Measurements from ENCODE around the gene NUP62.
"Not testable (repeated sequence)": the region's sequence is repeated elsewhere in the genome, so short reads cannot be mapped to it uniquely, and the experiment has no call there.

DNA sequence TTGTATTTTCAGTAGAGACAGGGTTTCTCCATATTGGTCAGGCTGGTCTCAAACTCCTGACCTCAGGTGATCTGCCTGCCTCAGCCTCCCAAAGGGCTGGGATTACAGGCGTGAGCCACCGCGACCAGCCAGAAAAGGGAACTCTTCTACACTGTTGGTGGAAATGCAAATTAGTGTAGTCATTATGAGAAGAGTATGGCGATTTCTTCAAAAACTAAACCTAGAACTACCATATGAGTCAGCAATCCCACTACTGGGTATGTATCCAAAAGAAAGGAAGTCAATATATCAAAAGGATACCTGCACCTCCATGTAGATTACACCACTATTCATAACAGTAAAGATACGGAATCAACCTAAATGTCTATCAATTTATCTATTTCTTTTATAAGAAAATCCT is 15.3 kb upstream of the NUP62 start:
- TF ChIP-seq, protein P1, sequence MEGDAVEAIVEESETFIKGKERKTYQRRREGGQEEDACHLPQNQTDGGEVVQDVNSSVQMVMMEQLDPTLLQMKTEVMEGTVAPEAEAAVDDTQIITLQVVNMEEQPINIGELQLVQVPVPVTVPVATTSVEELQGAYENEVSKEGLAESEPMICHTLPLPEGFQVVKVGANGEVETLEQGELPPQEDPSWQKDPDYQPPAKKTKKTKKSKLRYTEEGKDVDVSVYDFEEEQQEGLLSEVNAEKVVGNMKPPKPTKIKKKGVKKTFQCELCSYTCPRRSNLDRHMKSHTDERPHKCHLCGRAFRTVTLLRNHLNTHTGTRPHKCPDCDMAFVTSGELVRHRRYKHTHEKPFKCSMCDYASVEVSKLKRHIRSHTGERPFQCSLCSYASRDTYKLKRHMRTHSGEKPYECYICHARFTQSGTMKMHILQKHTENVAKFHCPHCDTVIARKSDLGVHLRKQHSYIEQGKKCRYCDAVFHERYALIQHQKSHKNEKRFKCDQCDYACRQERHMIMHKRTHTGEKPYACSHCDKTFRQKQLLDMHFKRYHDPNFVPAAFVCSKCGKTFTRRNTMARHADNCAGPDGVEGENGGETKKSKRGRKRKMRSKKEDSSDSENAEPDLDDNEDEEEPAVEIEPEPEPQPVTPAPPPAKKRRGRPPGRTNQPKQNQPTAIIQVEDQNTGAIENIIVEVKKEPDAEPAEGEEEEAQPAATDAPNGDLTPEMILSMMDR (IDR thresholded peaks at IDR 0.05; ENCODE audit: low read depth, low read length, missing input control), result not testable (repeated sequence)
- TF ChIP-seq, protein P2, sequence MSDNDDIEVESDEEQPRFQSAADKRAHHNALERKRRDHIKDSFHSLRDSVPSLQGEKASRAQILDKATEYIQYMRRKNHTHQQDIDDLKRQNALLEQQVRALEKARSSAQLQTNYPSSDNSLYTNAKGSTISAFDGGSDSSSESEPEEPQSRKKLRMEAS (IDR thresholded peaks at IDR 0.05), result not testable (repeated sequence)
- not testable (repeated sequence) for TF ChIP-seq FOXA1 (IDR thresholded peaks at IDR 0.05); HNF4G (IDR thresholded peaks at IDR 0.05); YY1 (IDR thresholded peaks at IDR 0.05); NR2F2 (IDR thresholded peaks at IDR 0.05); GABPA (IDR thresholded peaks at IDR 0.05 in 1 of 2, conservative IDR thresholded peaks at IDR 0.05 in 1 of 2); RAD21 (IDR thresholded peaks at IDR 0.05); HNF4A (conservative IDR thresholded peaks at IDR 0.05); SP1 (IDR thresholded peaks at IDR 0.05)
- TF ChIP-seq, protein P3, sequence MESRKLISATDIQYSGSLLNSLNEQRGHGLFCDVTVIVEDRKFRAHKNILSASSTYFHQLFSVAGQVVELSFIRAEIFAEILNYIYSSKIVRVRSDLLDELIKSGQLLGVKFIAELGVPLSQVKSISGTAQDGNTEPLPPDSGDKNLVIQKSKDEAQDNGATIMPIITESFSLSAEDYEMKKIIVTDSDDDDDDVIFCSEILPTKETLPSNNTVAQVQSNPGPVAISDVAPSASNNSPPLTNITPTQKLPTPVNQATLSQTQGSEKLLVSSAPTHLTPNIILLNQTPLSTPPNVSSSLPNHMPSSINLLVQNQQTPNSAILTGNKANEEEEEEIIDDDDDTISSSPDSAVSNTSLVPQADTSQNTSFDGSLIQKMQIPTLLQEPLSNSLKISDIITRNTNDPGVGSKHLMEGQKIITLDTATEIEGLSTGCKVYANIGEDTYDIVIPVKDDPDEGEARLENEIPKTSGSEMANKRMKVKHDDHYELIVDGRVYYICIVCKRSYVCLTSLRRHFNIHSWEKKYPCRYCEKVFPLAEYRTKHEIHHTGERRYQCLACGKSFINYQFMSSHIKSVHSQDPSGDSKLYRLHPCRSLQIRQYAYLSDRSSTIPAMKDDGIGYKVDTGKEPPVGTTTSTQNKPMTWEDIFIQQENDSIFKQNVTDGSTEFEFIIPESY (IDR thresholded peaks at IDR 0.05), result not testable (repeated sequence)
- TF ChIP-seq, protein P4, sequence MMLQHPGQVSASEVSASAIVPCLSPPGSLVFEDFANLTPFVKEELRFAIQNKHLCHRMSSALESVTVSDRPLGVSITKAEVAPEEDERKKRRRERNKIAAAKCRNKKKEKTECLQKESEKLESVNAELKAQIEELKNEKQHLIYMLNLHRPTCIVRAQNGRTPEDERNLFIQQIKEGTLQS (IDR thresholded peaks at IDR 0.05), result not testable (repeated sequence)
